Skeletal muscle tissue (tissue), 5 donors: Measurements from ENCODE around the gene MMP24. TPM values are rescaled to one million over a fixed set of nuclear protein-coding genes. Genes with fewer than 3 reads are reported as not detected.

Source experiments
- H3K27ac ChIP-seq: one replicate; pipeline ENCODE4 v1.7.0; 2013; ENCODE audit warnings: mild to moderate bottlenecking, low read depth, low read length, inconsistent platforms
- H3K27me3 ChIP-seq, 3 donors: one replicate each; pipeline ENCODE4 v1.7.0; 2013; ENCODE audit warnings: low read length in 3 of 3; ENCODE audit not compliant: control insufficient read depth in 3 of 3, insufficient read depth in 3 of 3
- H3K36me3 ChIP-seq, 3 donors: one replicate each; pipeline ENCODE4 v1.7.0; 2013; ENCODE audit warnings: low read length in 3 of 3; ENCODE audit not compliant: control insufficient read depth in 3 of 3, insufficient read depth in 3 of 3
- H3K4me1 ChIP-seq, 3 donors: one replicate each; pipeline ENCODE4 v1.7.0; 2013; ENCODE audit warnings: low read length in 3 of 3, mild to moderate bottlenecking in 3 of 3; ENCODE audit not compliant: control insufficient read depth in 3 of 3, insufficient read depth in 3 of 3
- H3K4me3 ChIP-seq, 3 donors: one replicate each; pipeline ENCODE4 v1.7.0; 2013; ENCODE audit warnings: low read length in 3 of 3
- H3K9ac ChIP-seq, 3 donors: one replicate each; pipeline ENCODE4 v1.7.0; 2013; ENCODE audit warnings: low read length in 3 of 3, mild to moderate bottlenecking in 3 of 3, moderate library complexity in 2 of 3, low read depth in 1 of 3
- H3K9me3 ChIP-seq, 3 donors: one replicate each; pipeline ENCODE4 v1.7.0; 2013; ENCODE audit warnings: low read length in 3 of 3; ENCODE audit not compliant: control insufficient read depth in 3 of 3
- small RNA-seq: library from RNA; depleted of rRNA; stranded (forward); fragments of <200 nt; gene quantifications from one replicate; pipeline ENCODE3, GENCODE V24; 2014
- total RNA-seq: library from RNA; depleted of rRNA; stranded (reverse); fragments of >200 nt; gene quantifications from one replicate; pipeline ENCODE4 v1.2.3, GENCODE V29; 2014
- donor health status: Osteomylitis.

MMP24 gene
- total RNA-seq, 1 donor from 2014 or later, result under 0.01 TPM

DNA sequence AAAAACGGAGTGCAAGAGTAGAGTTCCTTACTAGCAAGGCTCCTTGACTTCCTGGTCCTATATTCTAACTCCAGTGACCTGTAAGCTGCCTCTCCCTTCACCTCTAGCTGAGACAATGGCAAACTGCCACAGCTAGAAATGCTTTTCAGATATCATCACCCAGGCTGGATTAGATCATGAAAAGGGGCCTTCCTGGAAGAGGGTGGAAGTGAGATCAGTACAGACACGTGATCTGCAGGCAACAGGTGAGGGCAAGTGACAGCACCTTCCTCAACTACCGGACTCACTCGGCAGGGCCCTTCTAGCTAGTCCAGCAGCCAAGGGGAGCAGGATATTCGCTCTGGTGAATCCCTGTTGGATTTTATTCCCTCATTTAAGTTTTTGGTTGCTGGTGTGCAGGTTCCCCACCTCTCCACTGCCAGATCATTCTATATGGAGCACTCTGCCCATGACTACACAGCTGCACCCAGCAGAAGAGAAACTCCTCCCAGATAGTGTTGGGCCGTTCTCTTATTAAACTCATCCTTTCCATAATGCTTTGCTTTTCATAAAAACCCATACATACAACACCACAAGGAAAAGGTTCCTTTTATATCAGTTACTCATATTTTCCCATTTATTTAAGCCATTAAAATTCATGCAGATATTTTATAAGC lies 92.1 kb downstream of the MMP24 start:
- Histone ChIP-seq H3K9ac (peak overlapping the region; percentile 13 to 42 (median 17)), H3K9me3 (no peaks in the 10 kb centered on the region), H3K27me3 (no peaks in the 10 kb centered on the region), H3K4me3 (peak overlapping the region in 1 of 3 donors; percentile 29), H3K36me3 (peaks cover 0 to 9% (median 3%) of the 10 kb centered on the region in 3 donors), H3K4me1 (peaks cover 8 to 25% (median 16%) of the 10 kb centered on the region in 3 donors), H3K27ac (peak overlapping the region; percentile 69)

DNA sequence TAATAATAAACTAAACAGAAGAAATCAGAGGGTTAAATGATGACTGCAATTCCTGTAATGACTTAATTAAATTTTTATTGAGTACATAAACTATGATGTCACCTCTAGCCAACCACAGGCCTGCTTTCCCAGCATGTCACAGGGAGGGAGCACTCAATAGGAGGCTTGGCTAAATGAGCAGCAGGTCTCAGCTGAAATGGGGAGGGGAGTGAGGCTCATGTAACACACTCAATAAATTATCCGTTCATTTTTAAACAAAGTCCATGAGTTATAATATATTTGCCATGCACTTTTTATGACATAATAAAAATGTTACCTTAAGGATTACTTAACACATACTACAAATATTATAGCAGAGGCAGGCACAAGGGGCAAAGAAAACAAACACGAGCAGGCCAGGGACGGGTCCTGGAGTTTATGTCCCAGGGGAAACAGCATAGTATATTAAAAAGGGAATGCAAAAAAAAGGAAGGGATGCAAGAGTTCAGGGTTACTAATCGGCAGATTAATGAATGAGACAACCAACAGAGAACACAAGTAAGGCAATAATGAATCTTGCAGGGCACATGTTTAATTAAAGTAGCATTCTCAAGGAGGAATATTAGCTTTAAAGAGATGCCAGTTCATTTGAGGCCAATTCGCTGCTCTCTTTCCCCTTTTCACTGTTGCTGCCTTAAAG lies 92.8 kb downstream of the MMP24 start:
- peak overlapping the region; percentile 69 for H3K27ac ChIP-seq
- no peaks in the 10 kb centered on the region for H3K27me3 ChIP-seq
- H3K9ac ChIP-seq, result peak overlapping the region in 1 of 3 donors; percentile 42
- H3K4me1 ChIP-seq, result peaks cover 8 to 25% (median 16%) of the 10 kb centered on the region in 3 donors
- H3K36me3 ChIP-seq, result peaks cover 0 to 8% (median under 1%) of the 10 kb centered on the region in 3 donors
- no peak overlapping the region for H3K4me3 ChIP-seq
- no peaks in the 10 kb centered on the region for H3K9me3 ChIP-seq

GRCh38 chr20:35319871-35320197 lies 93.3 kb downstream of the MMP24 start:
- no peak overlapping the region for H3K4me3 ChIP-seq
- H3K27me3 ChIP-seq, result no peaks in the 10 kb centered on the region
- H3K27ac ChIP-seq, result no peak overlapping the region
- H3K4me1 ChIP-seq, result peaks cover 8 to 25% (median 16%) of the 10 kb centered on the region in 3 donors
- H3K9ac ChIP-seq, result no peak overlapping the region
- no peaks in the 10 kb centered on the region for H3K9me3 ChIP-seq
- H3K36me3 ChIP-seq, result peaks cover 0 to 6% (median 0%) of the 10 kb centered on the region in 3 donors

- H3K4me1 ChIP-seq, result peaks cover 9 to 25% (median 16%) of the 10 kb centered on the region in 3 donors
- H3K27ac ChIP-seq, result no peak overlapping the region
- no peaks in the 10 kb centered on the region for H3K9me3 ChIP-seq
- H3K4me3 ChIP-seq, result no peak overlapping the region
- no peak overlapping the region for H3K9ac ChIP-seq
- no peaks in the 10 kb centered on the region for H3K27me3 ChIP-seq
- peaks cover 0 to 6% (median 0%) of the 10 kb centered on the region in 3 donors for H3K36me3 ChIP-seq
Measured at GRCh38 chr20:35320396-35321126, 94.1 kb downstream of the MMP24 start.

DNA sequence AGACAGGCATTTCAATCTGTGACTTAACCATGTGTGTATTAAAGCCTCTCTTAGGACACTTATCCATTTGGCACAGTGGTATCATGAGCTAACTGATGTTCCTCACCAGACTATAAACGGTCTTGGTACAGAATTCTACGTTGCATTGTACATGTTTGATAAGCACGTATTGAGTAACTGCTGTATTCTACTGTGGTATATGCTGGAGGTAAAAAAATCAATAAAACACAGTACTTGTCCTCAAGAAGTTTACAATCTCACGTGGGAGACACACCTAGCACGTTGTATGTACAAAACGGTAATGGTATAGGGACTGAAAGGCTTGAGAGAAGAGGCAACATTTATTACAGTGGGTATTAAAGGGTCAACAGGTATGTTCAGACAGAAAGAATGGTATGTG lies 98.9 kb downstream of the MMP24 start:
- Histone ChIP-seq H3K27me3 (no peaks in the 10 kb centered on the region), H3K36me3 (peaks cover 0 to 6% (median 0%) of the 10 kb centered on the region in 3 donors), H3K9me3 (no peaks in the 10 kb centered on the region), H3K9ac (no peak overlapping the region), H3K4me1 (peaks cover 8 to 21% (median 17%) of the 10 kb centered on the region in 3 donors), H3K4me3 (no peak overlapping the region), H3K27ac (no peak overlapping the region)

- Histone ChIP-seq H3K36me3 (peaks cover 0 to 6% (median 0%) of the 10 kb centered on the region in 3 donors), H3K9me3 (no peaks in the 10 kb centered on the region), H3K4me1 (peaks cover 8 to 19% (median 17%) of the 10 kb centered on the region in 3 donors), H3K27me3 (no peaks in the 10 kb centered on the region), H3K9ac (peak overlapping the region in 1 of 3 donors; percentile 17), H3K4me3 (no peak overlapping the region), H3K27ac (peak overlapping the region; percentile 51)
Measured at GRCh38 chr20:35326021-35326739, 99.7 kb downstream of the MMP24 start.

Small RNA genes lying within 50 kb of the gene (small RNA-seq; reads per million reads assigned to genes)
- gene MT1P3, result not detected
- not detected for gene RNA5SP483

Other genes with a start within 250 kb of the MMP24 start
- gene TRPC4AP, start 133.9 kb upstream of the MMP24 start, total RNA-seq, result 49.6 TPM
- gene EDEM2, start 79.4 kb upstream of the MMP24 start, total RNA-seq, result 7.8 TPM
- 50.6 TPM for gene PROCR, start 54.6 kb upstream of the MMP24 start, total RNA-seq
- gene MMP24OS, start 51.4 kb downstream of the MMP24 start, total RNA-seq, result 4.2 TPM
- gene EIF6, start 58.1 kb downstream of the MMP24 start, total RNA-seq, result 74.1 TPM
- gene FAM83C, start 65.7 kb downstream of the MMP24 start, total RNA-seq, result not detected
- gene UQCC1, start 185.3 kb downstream of the MMP24 start, total RNA-seq, result 33.4 TPM
- 0.52 TPM for gene GDF5, start 211.5 kb downstream of the MMP24 start, total RNA-seq
- 14.6 TPM for gene CEP250, start 228.9 kb downstream of the MMP24 start, total RNA-seq